ENCODE measurements around the gene IRGQ.

Gene IRGQ

DNA sequence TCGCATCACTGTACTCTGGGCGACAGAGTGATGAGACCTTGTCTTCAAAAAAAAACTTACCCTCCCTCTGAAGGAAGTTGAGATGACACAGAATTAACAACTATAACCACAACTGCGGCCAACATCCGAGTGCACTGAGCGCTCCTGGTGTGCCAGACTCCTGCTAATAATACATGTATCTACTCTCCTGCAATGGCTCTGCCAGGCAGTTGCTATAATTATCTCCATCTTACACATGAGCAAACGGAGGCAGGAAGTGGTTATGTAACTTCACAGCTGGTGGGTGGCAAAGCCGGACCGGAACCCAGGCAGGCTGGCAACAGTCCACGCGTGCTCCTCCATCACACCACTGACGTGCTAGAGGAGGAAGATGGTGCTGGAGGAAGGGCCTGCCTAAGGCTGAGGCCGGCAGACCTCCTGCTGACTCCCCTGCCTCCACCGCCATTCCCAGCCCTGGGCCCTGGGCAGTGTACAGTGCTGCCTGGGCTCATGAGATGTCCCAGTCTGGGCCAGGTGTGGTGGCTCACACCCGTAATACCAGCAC, 33.2 kb downstream of the IRGQ start:
- peak overlapping the region; percentile 23 for H3K27ac ChIP-seq (ENCODE audit: low read length)
- H3K27me3 ChIP-seq (ENCODE audit: low read depth, low read length): no peaks in the 10 kb centered on the region
- peaks cover 0 to 10% of the 10 kb centered on the region in 2 donors for H3K4me1 ChIP-seq (ENCODE audit: control insufficient read depth in 1 of 2, insufficient read depth in 2 of 2, low read length in 2 of 2)
- H3K9me3 ChIP-seq (ENCODE audit: control insufficient read depth in 1 of 2, low read length in 2 of 2): no peaks in the 10 kb centered on the region
- H3K36me3 ChIP-seq (ENCODE audit: control insufficient read depth in 1 of 2, insufficient read depth in 2 of 2, low read length in 2 of 2): peaks cover 0 to 20% of the 10 kb centered on the region in 2 donors
- no peak overlapping the region for H3K4me3 ChIP-seq (ENCODE audit: low read depth in 1 of 2, low read length in 2 of 2)

DNA sequence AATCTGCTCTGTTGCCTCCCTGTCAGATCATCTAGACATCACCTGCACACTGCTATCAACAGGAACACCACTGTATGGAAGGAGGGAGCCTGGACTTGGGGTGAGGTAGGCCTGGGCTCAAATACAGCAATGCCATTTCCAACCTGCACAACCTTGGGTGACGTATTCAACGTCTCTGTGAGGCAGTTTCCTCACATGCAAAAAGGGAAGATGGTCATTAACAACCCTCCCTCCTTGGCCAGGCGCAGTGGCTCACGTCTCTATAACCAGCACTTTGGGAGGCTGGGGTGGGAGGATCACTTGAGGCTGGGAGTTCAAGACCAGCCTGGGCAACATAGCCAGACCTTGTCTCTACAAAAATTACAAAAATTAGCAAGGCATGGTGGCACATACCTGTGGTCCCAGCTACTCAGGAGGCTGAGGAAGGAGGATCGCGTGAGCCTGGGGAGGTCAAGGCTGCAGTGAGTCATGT, 33.7 kb downstream of the IRGQ start:
- no peaks in the 10 kb centered on the region for H3K27me3 ChIP-seq (ENCODE audit: low read depth, low read length)
- no peak overlapping the region for H3K4me3 ChIP-seq (ENCODE audit: low read depth in 1 of 2, low read length in 2 of 2)
- no peaks in the 10 kb centered on the region for H3K9me3 ChIP-seq (ENCODE audit: control insufficient read depth in 1 of 2, low read length in 2 of 2)
- H3K36me3 ChIP-seq (ENCODE audit: control insufficient read depth in 1 of 2, insufficient read depth in 2 of 2, low read length in 2 of 2): peaks cover 0 to 20% of the 10 kb centered on the region in 2 donors
- H3K27ac ChIP-seq (ENCODE audit: low read length): peak overlapping the region; percentile 23
- peaks cover 0 to 10% of the 10 kb centered on the region in 2 donors for H3K4me1 ChIP-seq (ENCODE audit: control insufficient read depth in 1 of 2, insufficient read depth in 2 of 2, low read length in 2 of 2)

DNA sequence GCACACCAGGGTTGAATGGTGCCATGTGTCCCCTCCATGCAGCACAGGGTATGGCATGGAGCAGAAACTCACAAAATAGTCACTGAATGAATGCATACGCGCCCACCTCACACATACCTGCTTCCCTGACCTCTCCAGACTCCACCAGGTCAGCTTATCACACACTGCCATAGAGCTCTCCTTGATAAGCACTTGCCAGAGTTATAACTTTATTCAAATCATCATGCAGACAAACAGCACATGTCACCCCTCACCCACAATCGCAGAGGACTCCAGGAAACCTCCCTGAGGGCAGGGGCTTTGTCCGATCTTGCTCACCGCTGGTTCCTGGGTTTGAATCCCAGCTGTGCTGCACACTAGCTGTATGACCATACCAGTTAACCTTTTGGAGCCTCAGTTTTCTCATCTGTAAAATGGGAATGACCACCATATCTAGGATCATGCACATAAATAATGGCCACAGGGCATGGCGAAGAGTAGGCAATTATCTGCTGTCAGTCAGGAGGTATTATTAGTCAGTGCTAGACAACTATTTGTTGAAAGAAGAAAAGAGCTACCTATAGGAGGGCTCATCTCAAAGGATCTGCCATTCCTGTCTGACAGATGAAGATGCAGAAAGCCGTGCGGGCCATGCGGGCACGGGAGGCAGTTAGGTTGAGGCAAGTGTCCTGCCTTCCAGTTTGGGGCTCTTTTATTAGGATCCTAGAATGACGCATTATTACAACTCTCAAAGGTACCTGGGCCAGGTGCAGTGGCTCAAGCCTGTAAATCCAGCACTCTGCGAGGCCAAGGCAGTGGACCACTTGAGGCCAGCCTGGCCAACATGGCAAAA, 34.6 kb downstream of the IRGQ start:
- H3K36me3 ChIP-seq (ENCODE audit: control insufficient read depth in 1 of 2, insufficient read depth in 2 of 2, low read length in 2 of 2): peaks cover 0 to 20% of the 10 kb centered on the region in 2 donors
- H3K27me3 ChIP-seq (ENCODE audit: low read depth, low read length): no peaks in the 10 kb centered on the region
- no peaks in the 10 kb centered on the region for H3K9me3 ChIP-seq (ENCODE audit: control insufficient read depth in 1 of 2, low read length in 2 of 2)
- H3K4me1 ChIP-seq (ENCODE audit: control insufficient read depth in 1 of 2, insufficient read depth in 2 of 2, low read length in 2 of 2): peaks cover 0 to 10% of the 10 kb centered on the region in 2 donors
- H3K4me3 ChIP-seq (ENCODE audit: low read depth in 1 of 2, low read length in 2 of 2): no peak overlapping the region
- no peak overlapping the region for H3K27ac ChIP-seq (ENCODE audit: low read length)

DNA sequence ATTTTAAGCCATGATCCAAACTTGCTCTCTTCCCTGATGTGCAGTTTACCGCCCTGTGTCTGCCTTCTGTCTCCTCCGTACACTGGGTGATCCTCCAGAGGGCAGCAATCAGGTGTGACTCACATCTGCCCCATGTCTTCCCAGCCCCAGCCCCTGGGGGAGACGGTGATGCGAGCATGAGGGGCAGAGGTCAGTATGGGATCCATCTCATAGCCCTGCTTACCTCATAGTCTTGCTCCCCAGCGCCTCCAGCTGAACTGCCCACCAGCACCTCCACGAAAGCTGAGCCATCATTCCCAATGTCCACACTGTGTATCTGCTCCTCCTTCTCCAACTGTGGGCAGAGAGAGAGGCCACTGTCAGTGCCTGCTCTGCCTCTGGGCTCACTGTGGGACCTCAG, 35.2 kb downstream of the IRGQ start:
- Histone ChIP-seq H3K4me1 (ENCODE audit: control insufficient read depth in 1 of 2, insufficient read depth in 2 of 2, low read length in 2 of 2) (peaks cover 0 to 10% of the 10 kb centered on the region in 2 donors), H3K27ac (ENCODE audit: low read length) (no peak overlapping the region), H3K9me3 (ENCODE audit: control insufficient read depth in 1 of 2, low read length in 2 of 2) (no peaks in the 10 kb centered on the region), H3K4me3 (ENCODE audit: low read depth in 1 of 2, low read length in 2 of 2) (no peak overlapping the region), H3K36me3 (ENCODE audit: control insufficient read depth in 1 of 2, insufficient read depth in 2 of 2, low read length in 2 of 2) (peaks cover 0 to 20% of the 10 kb centered on the region in 2 donors), H3K27me3 (ENCODE audit: low read depth, low read length) (no peaks in the 10 kb centered on the region)

DNA sequence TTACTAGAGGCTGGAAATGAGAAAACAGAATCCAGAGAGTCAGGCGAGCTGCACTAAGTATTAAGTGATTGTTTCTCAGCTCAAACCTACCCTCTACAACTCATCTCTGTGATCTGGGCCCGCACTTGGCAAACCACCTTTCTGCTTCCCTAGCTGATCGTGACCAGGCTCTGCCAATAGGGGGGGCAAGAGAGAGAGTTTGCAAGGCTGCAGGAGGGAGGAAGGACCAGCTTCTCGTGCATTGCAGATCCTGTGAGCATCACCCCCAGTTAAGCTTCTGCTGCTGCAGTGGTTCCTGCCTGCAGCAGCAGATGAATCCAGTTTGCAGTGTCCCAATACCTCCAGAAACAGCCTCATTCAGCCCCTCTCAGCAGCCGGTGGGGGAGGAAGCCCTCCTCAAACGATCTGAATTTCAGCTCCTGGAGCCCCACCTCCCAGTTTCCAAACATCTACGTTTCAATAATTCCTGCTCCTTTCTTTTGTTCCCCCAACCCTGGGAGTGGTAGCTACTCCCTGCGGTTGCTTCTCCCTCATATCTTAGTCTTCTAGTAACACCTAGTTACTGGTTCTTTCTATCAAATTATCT, 40.7 kb downstream of the IRGQ start:
- Histone ChIP-seq H3K9me3 (ENCODE audit: control insufficient read depth in 1 of 2, low read length in 2 of 2) (no peaks in the 10 kb centered on the region), H3K4me1 (ENCODE audit: control insufficient read depth in 1 of 2, insufficient read depth in 2 of 2, low read length in 2 of 2) (no peaks in the 10 kb centered on the region), H3K36me3 (ENCODE audit: control insufficient read depth in 1 of 2, insufficient read depth in 2 of 2, low read length in 2 of 2) (peaks cover 27 to 51% of the 10 kb centered on the region in 2 donors), H3K27me3 (ENCODE audit: low read depth, low read length) (no peaks in the 10 kb centered on the region), H3K4me3 (ENCODE audit: low read depth in 1 of 2, low read length in 2 of 2) (no peak overlapping the region), H3K27ac (ENCODE audit: low read length) (no peak overlapping the region)

DNA sequence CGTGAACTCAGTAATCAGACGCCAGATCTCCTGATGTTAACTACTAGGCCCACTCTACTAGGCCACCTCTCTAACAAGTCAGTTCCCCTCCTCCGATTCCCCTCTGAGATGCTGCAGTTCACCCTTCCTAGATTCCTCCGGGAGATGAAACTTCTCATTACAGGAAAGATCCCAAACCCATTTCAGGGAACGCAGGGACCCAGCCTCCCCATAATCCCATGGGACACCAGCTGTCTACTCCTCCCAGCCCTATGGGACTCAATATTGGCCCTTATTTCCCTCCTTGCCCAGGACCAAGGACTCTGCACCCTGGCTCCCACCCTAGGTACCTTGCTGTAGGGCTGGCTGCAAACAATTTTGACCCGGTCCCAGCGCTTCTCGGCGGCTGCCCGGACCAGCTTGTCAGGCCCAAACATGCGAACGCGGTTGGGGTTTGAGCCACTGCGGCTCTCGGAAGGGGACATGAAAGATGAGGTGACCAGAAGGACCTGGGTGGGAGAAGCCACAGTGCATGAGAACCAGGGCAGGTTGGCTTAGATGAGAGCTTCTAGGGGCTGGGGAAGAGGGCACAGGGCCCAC, 41.5 kb downstream of the IRGQ start:
- H3K36me3 ChIP-seq (ENCODE audit: control insufficient read depth in 1 of 2, insufficient read depth in 2 of 2, low read length in 2 of 2): peaks cover 32 to 53% of the 10 kb centered on the region in 2 donors

DNA sequence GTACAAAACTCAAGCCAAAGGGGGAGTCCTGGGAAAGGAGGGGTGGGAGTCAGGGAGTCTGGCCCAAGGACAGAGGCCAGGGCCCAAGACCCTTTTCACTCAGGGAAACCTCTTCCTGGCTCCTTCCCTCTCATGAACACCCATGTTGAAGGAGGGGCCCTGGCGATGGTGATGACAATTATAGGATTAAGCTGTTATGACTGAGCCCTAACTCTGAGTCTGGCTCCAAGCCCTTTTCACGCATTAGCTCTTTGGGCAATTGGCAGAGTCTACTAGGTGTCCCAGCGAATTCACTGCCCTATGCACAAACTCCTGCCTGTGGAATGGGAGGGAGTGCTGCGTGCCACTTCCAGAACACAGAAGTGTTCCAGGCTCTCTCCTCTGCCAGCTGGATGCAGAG, 42.3 kb downstream of the IRGQ start:
- H3K36me3 ChIP-seq (ENCODE audit: control insufficient read depth in 1 of 2, insufficient read depth in 2 of 2, low read length in 2 of 2): peaks cover 32 to 55% of the 10 kb centered on the region in 2 donors
- H3K27me3 ChIP-seq (ENCODE audit: low read depth, low read length): no peaks in the 10 kb centered on the region
- no peak overlapping the region for H3K4me3 ChIP-seq (ENCODE audit: low read depth in 1 of 2, low read length in 2 of 2)
- H3K4me1 ChIP-seq (ENCODE audit: control insufficient read depth in 1 of 2, insufficient read depth in 2 of 2, low read length in 2 of 2): no peaks in the 10 kb centered on the region
- H3K9me3 ChIP-seq (ENCODE audit: control insufficient read depth in 1 of 2, low read length in 2 of 2): no peaks in the 10 kb centered on the region
- H3K27ac ChIP-seq (ENCODE audit: low read length): no peak overlapping the region

More for the DNA sequence above, 41.5 kb downstream of the IRGQ start:
- Histone ChIP-seq H3K27ac (ENCODE audit: low read length) (no peak overlapping the region), H3K4me3 (ENCODE audit: low read depth in 1 of 2, low read length in 2 of 2) (no peak overlapping the region), H3K27me3 (ENCODE audit: low read depth, low read length) (no peaks in the 10 kb centered on the region), H3K9me3 (ENCODE audit: control insufficient read depth in 1 of 2, low read length in 2 of 2) (no peaks in the 10 kb centered on the region), H3K4me1 (ENCODE audit: control insufficient read depth in 1 of 2, insufficient read depth in 2 of 2, low read length in 2 of 2) (no peaks in the 10 kb centered on the region)

DNA sequence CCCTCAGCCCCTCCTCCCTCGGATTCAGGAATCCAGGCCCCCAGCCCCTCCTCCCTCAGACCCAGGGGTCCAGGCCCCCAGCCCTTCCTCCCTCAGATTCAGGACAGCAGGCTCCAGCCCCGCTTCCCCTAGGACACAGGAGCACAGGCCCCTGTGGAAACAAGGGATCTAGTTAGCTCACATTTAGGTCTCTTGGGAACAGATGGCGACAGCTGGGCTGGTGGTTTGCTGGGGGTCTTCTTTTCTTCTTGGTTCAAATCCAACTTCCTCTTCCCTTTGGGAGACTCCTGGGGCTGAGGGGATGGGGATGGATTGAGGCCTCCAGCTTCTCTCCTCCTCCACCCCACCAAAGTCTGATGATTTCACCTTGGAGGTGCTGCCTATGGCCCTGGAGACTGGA, 43.3 kb downstream of the IRGQ start:
- no peak overlapping the region for H3K4me3 ChIP-seq (ENCODE audit: low read depth in 1 of 2, low read length in 2 of 2)
- no peaks in the 10 kb centered on the region for H3K4me1 ChIP-seq (ENCODE audit: control insufficient read depth in 1 of 2, insufficient read depth in 2 of 2, low read length in 2 of 2)
- H3K9me3 ChIP-seq (ENCODE audit: control insufficient read depth in 1 of 2, low read length in 2 of 2): no peaks in the 10 kb centered on the region
- no peaks in the 10 kb centered on the region for H3K27me3 ChIP-seq (ENCODE audit: low read depth, low read length)
- peaks cover 32 to 55% of the 10 kb centered on the region in 2 donors for H3K36me3 ChIP-seq (ENCODE audit: control insufficient read depth in 1 of 2, insufficient read depth in 2 of 2, low read length in 2 of 2)
- H3K27ac ChIP-seq (ENCODE audit: low read length): no peak overlapping the region

DNA sequence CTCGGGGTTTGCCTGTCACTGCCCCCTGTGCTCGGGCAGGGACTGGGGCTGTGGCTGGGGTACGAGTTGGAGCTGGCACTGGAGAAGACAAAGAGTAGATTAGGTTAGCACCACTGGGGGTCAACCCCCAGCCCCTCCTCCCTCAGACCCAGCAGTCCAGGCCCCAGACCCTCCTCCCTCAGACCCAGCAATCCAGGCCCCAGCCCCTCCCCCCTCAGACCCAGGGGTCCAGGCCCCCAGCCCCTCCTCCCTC, 43.8 kb downstream of the IRGQ start:
- no peaks in the 10 kb centered on the region for H3K9me3 ChIP-seq (ENCODE audit: control insufficient read depth in 1 of 2, low read length in 2 of 2)
- H3K27ac ChIP-seq (ENCODE audit: low read length): no peak overlapping the region
- H3K4me1 ChIP-seq (ENCODE audit: control insufficient read depth in 1 of 2, insufficient read depth in 2 of 2, low read length in 2 of 2): no peaks in the 10 kb centered on the region
- no peak overlapping the region for H3K4me3 ChIP-seq (ENCODE audit: low read depth in 1 of 2, low read length in 2 of 2)
- H3K27me3 ChIP-seq (ENCODE audit: low read depth, low read length): no peaks in the 10 kb centered on the region
- peaks cover 32 to 55% of the 10 kb centered on the region in 2 donors for H3K36me3 ChIP-seq (ENCODE audit: control insufficient read depth in 1 of 2, insufficient read depth in 2 of 2, low read length in 2 of 2)

DNA sequence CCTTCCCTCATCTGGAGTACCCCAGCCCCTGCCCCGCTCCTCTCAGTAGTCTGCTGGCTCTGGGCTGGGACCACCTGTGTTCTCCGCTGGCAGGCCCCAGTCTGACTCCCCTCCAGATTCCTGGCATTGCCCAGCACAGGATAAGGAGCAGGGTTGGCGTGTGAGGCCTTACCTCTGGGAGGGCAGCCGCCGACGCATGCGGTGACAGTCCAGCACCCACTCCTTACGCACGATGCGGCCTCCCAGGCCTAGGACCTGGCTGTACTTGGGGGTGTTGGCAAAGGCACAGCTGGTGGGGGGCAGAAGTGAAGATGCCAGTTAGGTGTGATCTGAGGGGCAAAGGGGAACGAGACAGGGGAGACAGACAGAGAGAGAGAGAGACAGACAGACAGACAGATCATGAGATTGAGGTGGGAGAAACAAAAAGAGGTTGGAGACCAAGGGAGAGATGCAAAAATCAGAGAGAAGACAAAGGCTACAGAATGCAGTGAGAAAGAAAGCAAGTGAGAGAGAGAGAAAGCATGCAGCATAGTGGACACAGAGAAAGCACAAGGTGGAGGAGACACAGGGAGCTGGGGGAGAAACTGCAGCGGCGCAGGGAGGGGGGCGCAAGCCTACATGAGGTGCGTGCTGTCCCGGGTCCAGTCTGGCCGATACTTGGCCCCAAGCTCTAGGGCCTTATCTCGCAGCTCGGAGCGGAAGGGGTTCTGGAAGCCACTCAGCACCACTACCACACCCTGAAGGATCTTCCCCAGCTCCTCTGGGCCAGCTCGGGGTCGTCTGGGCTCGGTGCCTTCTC, 44.3 kb downstream of the IRGQ start:
- H3K27me3 ChIP-seq (ENCODE audit: low read depth, low read length): no peaks in the 10 kb centered on the region
- H3K36me3 ChIP-seq (ENCODE audit: control insufficient read depth in 1 of 2, insufficient read depth in 2 of 2, low read length in 2 of 2): peaks cover 32 to 59% of the 10 kb centered on the region in 2 donors
- no peaks in the 10 kb centered on the region for H3K4me1 ChIP-seq (ENCODE audit: control insufficient read depth in 1 of 2, insufficient read depth in 2 of 2, low read length in 2 of 2)
- no peaks in the 10 kb centered on the region for H3K9me3 ChIP-seq (ENCODE audit: control insufficient read depth in 1 of 2, low read length in 2 of 2)
- no peak overlapping the region for H3K27ac ChIP-seq (ENCODE audit: low read length)
- H3K4me3 ChIP-seq (ENCODE audit: low read depth in 1 of 2, low read length in 2 of 2): no peak overlapping the region

DNA sequence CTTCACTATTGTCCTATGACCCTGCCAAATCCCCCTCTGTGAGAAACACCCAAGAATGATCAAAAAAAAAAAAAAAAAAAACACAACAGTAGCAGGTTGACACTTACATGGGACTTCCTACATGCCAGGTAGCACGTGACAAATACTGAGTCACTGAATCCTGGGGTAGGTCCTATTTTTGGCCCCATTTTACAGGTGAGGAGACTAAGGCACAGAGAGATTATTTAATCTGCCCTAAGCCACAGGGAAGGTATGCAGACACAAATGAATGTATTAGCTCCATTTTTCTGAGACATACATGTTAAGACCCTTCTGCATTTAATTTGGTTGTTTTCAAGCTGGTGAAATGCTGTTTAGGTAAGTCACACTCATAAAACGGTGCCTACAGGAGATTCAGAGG, 47.2 kb downstream of the IRGQ start:
- Histone ChIP-seq H3K27ac (ENCODE audit: low read length) (no peak overlapping the region), H3K4me3 (ENCODE audit: low read depth in 1 of 2, low read length in 2 of 2) (no peak overlapping the region), H3K9me3 (ENCODE audit: control insufficient read depth in 1 of 2, low read length in 2 of 2) (no peaks in the 10 kb centered on the region), H3K27me3 (ENCODE audit: low read depth, low read length) (no peaks in the 10 kb centered on the region), H3K4me1 (ENCODE audit: control insufficient read depth in 1 of 2, insufficient read depth in 2 of 2, low read length in 2 of 2) (no peaks in the 10 kb centered on the region), H3K36me3 (ENCODE audit: control insufficient read depth in 1 of 2, insufficient read depth in 2 of 2, low read length in 2 of 2) (peaks cover 31 to 64% of the 10 kb centered on the region in 2 donors)
